NCI-H748 treated with DMSO at 0.1 percent for 48 hours (cell line): Measurements from ENCODE around the gene SLC9A9.
A peak's percentile ranks its signal among the peaks of the same experiment; 100 is the strongest.

Experiments used
- DNase-seq: peaks from one replicate; lab custom pipeline; 2025; lab: John Stamatoyannopoulos, UW

The SLC9A9 gene

GRCh38 chr3:143243686-143244085 lies 604.6 kb downstream of the SLC9A9 start:
- no peak for DNase-seq

- DNase-seq, result no peak
Observed at GRCh38 chr3:143242691-143243090, 605.6 kb downstream of the SLC9A9 start.

GRCh38 chr3:143242101-143242500 lies 606.2 kb downstream of the SLC9A9 start:
- no peak for DNase-seq

GRCh38 chr3:143241481-143241951 lies 606.8 kb downstream of the SLC9A9 start:
- no peak for DNase-seq

GRCh38 chr3:143240886-143241285 lies 607.4 kb downstream of the SLC9A9 start:
- no peak for DNase-seq

- DNase-seq, result no peak
Observed at GRCh38 chr3:143239031-143239430, 609.2 kb downstream of the SLC9A9 start.

GRCh38 chr3:143237077-143237627 lies 611.1 kb downstream of the SLC9A9 start:
- DNase-seq, result no peak

- DNase-seq, result no peak
Observed at GRCh38 chr3:143236226-143236964, 611.9 kb downstream of the SLC9A9 start.

- DNase-seq, result no peak
Observed at GRCh38 chr3:143235614-143236204, 612.6 kb downstream of the SLC9A9 start.

- no peak for DNase-seq
Observed at GRCh38 chr3:143234526-143234925, 613.7 kb downstream of the SLC9A9 start.

GRCh38 chr3:143232981-143233380 lies 615.3 kb downstream of the SLC9A9 start:
- DNase-seq, result no peak

GRCh38 chr3:143228405-143228804 lies 619.9 kb downstream of the SLC9A9 start:
- DNase-seq, result no peak

- peak; percentile 19 for DNase-seq
Observed at GRCh38 chr3:143226678-143227291, 621.5 kb downstream of the SLC9A9 start.

GRCh38 chr3:143224716-143225115 lies 623.6 kb downstream of the SLC9A9 start:
- DNase-seq, result no peak

GRCh38 chr3:143222981-143223380 lies 625.3 kb downstream of the SLC9A9 start:
- DNase-seq, result no peak

GRCh38 chr3:143222505-143222904 lies 625.8 kb downstream of the SLC9A9 start:
- no peak for DNase-seq

GRCh38 chr3:143221446-143221845 lies 626.8 kb downstream of the SLC9A9 start:
- DNase-seq, result no peak

- DNase-seq, result no peak
Observed at GRCh38 chr3:143220741-143221140, 627.5 kb downstream of the SLC9A9 start.

- DNase-seq, result no peak
Observed at GRCh38 chr3:143218166-143218835, 630.0 kb downstream of the SLC9A9 start.

- DNase-seq, result no peak
Observed at GRCh38 chr3:143217283-143217682, 631.0 kb downstream of the SLC9A9 start.

- DNase-seq, result no peak
Observed at GRCh38 chr3:143216709-143217182, 631.5 kb downstream of the SLC9A9 start.
